GM18511 (cell line): ENCODE data around the gene TTC31.
A peak's percentile ranks its signal among the peaks of the same experiment; 100 is the strongest.
"Not testable (repeated sequence)": the region's sequence is repeated elsewhere in the genome, so short reads cannot be mapped to it uniquely, and the experiment has no call there.

Experiments
- ATAC-seq: cut with Tn5 transposase; IDR thresholded peaks from one replicate; pipeline ENCODE4 v1.9.1; 2021; ENCODE audit warnings: mild to moderate bottlenecking, moderate library complexity; ENCODE audit not compliant: unreplicated experiment

The TTC31 gene

GRCh38 chr2:74457129-74457548 is 25.7 kb upstream of the TTC31 start:
- no peak for ATAC-seq

GRCh38 chr2:74457549-74458131 is 25.2 kb upstream of the TTC31 start:
- ATAC-seq: peak; percentile 42

GRCh38 chr2:74458132-74458937 is 24.5 kb upstream of the TTC31 start, which contains the start of gene WBP1:
Gene WBP1 (plus strand): TSS chr2:74458438. CDS start chr2:74458603, 165 bp downstream.
- ATAC-seq: peak; percentile 87

- no peak for ATAC-seq
Observed at GRCh38 chr2:74458938-74459363, 23.9 kb upstream of the TTC31 start.

- not testable (repeated sequence) for ATAC-seq
Observed at GRCh38 chr2:74459503-74460118, 23.3 kb upstream of the TTC31 start.

- ATAC-seq: not testable (repeated sequence)
Observed at GRCh38 chr2:74460187-74460586, 22.7 kb upstream of the TTC31 start.

GRCh38 chr2:74461187-74462053 is 21.5 kb upstream of the TTC31 start:
- no peak for ATAC-seq

- ATAC-seq: no peak
Observed at GRCh38 chr2:74462054-74462785, 20.7 kb upstream of the TTC31 start.

GRCh38 chr2:74462786-74463105 is 20.1 kb upstream of the TTC31 start:
- ATAC-seq: no peak

GRCh38 chr2:74464406-74464805 is 18.5 kb upstream of the TTC31 start:
- ATAC-seq: peak; percentile 12

- ATAC-seq: not testable (repeated sequence)
Observed at GRCh38 chr2:74470742-74471141, 12.1 kb upstream of the TTC31 start.

- no peak for ATAC-seq
Observed at GRCh38 chr2:74471332-74472065, 11.4 kb upstream of the TTC31 start.

- ATAC-seq: peak; percentile 94
Observed at GRCh38 chr2:74472086-74472944, 10.6 kb upstream of the TTC31 start, which contains the start of gene MRPL53. Gene MRPL53 (minus strand): TSS chr2:74472680. CDS start chr2:74472660, 20 bp downstream.

GRCh38 chr2:74472945-74473258 is 10.0 kb upstream of the TTC31 start:
- no peak for ATAC-seq

- ATAC-seq: no peak
Observed at GRCh38 chr2:74474481-74474880, 8.4 kb upstream of the TTC31 start.

GRCh38 chr2:74474899-74475298 is 8.0 kb upstream of the TTC31 start:
- ATAC-seq: no peak

GRCh38 chr2:74481431-74481830 is 1.4 kb upstream of the TTC31 start:
- no peak for ATAC-seq

- ATAC-seq: peak; percentile 50
Observed at GRCh38 chr2:74481961-74482800, 700 bp upstream of the TTC31 start.
